Measurements from ENCODE around the gene USP6. TPM values are rescaled to one million over a fixed set of nuclear protein-coding genes. Genes with fewer than 3 reads are reported as not detected.

The USP6 gene
- total RNA-seq, 1 experiment from 2014 or later, result 0.11 TPM

- Histone ChIP-seq H3K9me3 (ENCODE audit: insufficient read depth, low read depth) (peaks cover 6% of the 10 kb centered on the region; the same call in 1 of the 2 replicates), H4K20me1 (ENCODE audit: insufficient read depth) (no peaks in the 10 kb centered on the region), H3K79me2 (ENCODE audit: low read depth) (no peaks in the 10 kb centered on the region), H3K4me1 (replicated peaks; ENCODE audit: insufficient read depth) (no peaks in the 10 kb centered on the region), H3K27me3 (ENCODE audit: insufficient read depth, low read depth) (peaks cover 3% of the 10 kb centered on the region; the same call in 1 of the 2 replicates), H3K9me2 (ENCODE audit: insufficient read depth) (no peaks in the 10 kb centered on the region), H3K4me3 (peak overlapping the region; percentile 61), H3K4me2 (peak overlapping the region; percentile 82), H3F3A (ENCODE audit: insufficient read depth, low read depth) (no peaks in the 10 kb centered on the region; the same call in 1 of the 2 replicates), H2AFZ (peak overlapping the region; percentile 85), H3K36me3 (ENCODE audit: low read depth) (no peaks in the 10 kb centered on the region), H3K27ac (no peak overlapping the region)
- ChIA-PET CTCF (no interaction called here), POLR2A (ENCODE audit: unreplicated experiment) (no interaction called here)
- BruUV-seq (replicated peaks), result TSS peak; percentile 88
- TF ChIP-seq CTCF (conservative IDR thresholded peaks at IDR 0.05), result no peak
- no peak for TF ChIP-seq EZH2 (IDR thresholded peaks at IDR 0.05; ENCODE audit: low read depth)
- no peak for DNase-seq
- intact Hi-C loops (cut with micrococcal nuclease; ENCODE audit: unreplicated experiment), result loop anchor here (1.0 kb wide), 1 partner anchor 35 kb away; no protein-coding TSS in a partner anchor
These were observed 38.1 kb upstream of the USP6 start for GRCh38 chr17:5077781-5078105.

- intact Hi-C loops (cut with micrococcal nuclease; ENCODE audit: unreplicated experiment), result loop anchor here (1.0 kb wide), 1 partner anchor 34 kb away; no protein-coding TSS in a partner anchor
- Histone ChIP-seq H3K79me2 (ENCODE audit: low read depth) (no peaks in the 10 kb centered on the region), H3K27ac (no peak within 1 kb of the TSS), H2AFZ (peak within 1 kb of the TSS; percentile 85), H3F3A (ENCODE audit: insufficient read depth, low read depth) (no peaks in the 10 kb centered on the region; the same call in 1 of the 2 replicates), H3K4me1 (replicated peaks; ENCODE audit: insufficient read depth) (no peaks in the 10 kb centered on the region), H3K36me3 (ENCODE audit: low read depth) (no peaks in the 10 kb centered on the region), H3K9me2 (ENCODE audit: insufficient read depth) (no peaks in the 10 kb centered on the region), H3K27me3 (ENCODE audit: insufficient read depth, low read depth) (peaks cover 3% of the 10 kb centered on the region; the same call in 1 of the 2 replicates), H3K4me2 (peak within 1 kb of the TSS; percentile 82), H4K20me1 (ENCODE audit: insufficient read depth) (no peaks in the 10 kb centered on the region), H3K9me3 (ENCODE audit: insufficient read depth, low read depth) (peaks cover 10% of the 10 kb centered on the region; the same call in 1 of the 2 replicates), H3K4me3 (peak within 1 kb of the TSS; percentile 61)
- TSS peak; percentile 57 for BruUV-seq (replicated peaks)
- POLR2A ChIA-PET (ENCODE audit: unreplicated experiment), result no interaction called here
- CTCF ChIA-PET, result no interaction called here
- TF ChIP-seq CTCF (conservative IDR thresholded peaks at IDR 0.05), result no peak
- no peak for TF ChIP-seq EZH2 (IDR thresholded peaks at IDR 0.05; ENCODE audit: low read depth)
- peak; percentile 58 to 87 for DNase-seq
These were observed 37.5 kb upstream of the USP6 start, which contains the start of gene ZFP3 for GRCh38 chr17:5078106-5079028. ZFP3 (plus strand) TSS chr17:5078467; CDS start chr17:5091505, 13,038 bp downstream.

GRCh38 chr17:5080591-5080990 lies 35.2 kb upstream of the USP6 start:
- BruUV-seq (replicated peaks), result no TSS peak
- Histone ChIP-seq H3K36me3 (ENCODE audit: low read depth) (no peaks in the 10 kb centered on the region), H3K9me2 (ENCODE audit: insufficient read depth) (no peaks in the 10 kb centered on the region), H3F3A (ENCODE audit: insufficient read depth, low read depth) (no peaks in the 10 kb centered on the region; the same call in 1 of the 2 replicates), H3K79me2 (ENCODE audit: low read depth) (no peaks in the 10 kb centered on the region), H3K27me3 (ENCODE audit: insufficient read depth, low read depth) (no peaks in the 10 kb centered on the region; the same call in 1 of the 2 replicates), H2AFZ (no peak overlapping the region), H4K20me1 (ENCODE audit: insufficient read depth) (no peaks in the 10 kb centered on the region), H3K4me2 (no peak overlapping the region), H3K4me3 (no peak overlapping the region), H3K27ac (no peak overlapping the region), H3K9me3 (ENCODE audit: insufficient read depth, low read depth) (peaks cover 26% of the 10 kb centered on the region; the same call in 1 of the 2 replicates), H3K4me1 (replicated peaks; ENCODE audit: insufficient read depth) (no peaks in the 10 kb centered on the region)
- intact Hi-C loops (cut with micrococcal nuclease; ENCODE audit: unreplicated experiment), result no loop called here
- ChIA-PET CTCF (no interaction called here), POLR2A (ENCODE audit: unreplicated experiment) (no interaction called here)
- DNase-seq, result no peak
- TF ChIP-seq CTCF (conservative IDR thresholded peaks at IDR 0.05), result no peak
- no peak for TF ChIP-seq EZH2 (IDR thresholded peaks at IDR 0.05; ENCODE audit: low read depth)
